Ishikawa (cell line): ENCODE data around the gene ZNF718.

ENCODE experiments used
- TAF1 ChIP-seq: IDR thresholded peaks from 2 replicates; pipeline ENCODE4 v1.6.1; 2012; ENCODE audit warnings: low read depth, mild to moderate bottlenecking
- TCF12 ChIP-seq: IDR thresholded peaks from 2 replicates; pipeline ENCODE4 v1.6.1; 2012; ENCODE audit warnings: low read depth
- TF ChIP-seq, protein P1 (sequence below): IDR thresholded peaks from 2 replicates; pipeline ENCODE4 v1.6.1; 2012; ENCODE audit warnings: low read depth, mild to moderate bottlenecking

DNA sequence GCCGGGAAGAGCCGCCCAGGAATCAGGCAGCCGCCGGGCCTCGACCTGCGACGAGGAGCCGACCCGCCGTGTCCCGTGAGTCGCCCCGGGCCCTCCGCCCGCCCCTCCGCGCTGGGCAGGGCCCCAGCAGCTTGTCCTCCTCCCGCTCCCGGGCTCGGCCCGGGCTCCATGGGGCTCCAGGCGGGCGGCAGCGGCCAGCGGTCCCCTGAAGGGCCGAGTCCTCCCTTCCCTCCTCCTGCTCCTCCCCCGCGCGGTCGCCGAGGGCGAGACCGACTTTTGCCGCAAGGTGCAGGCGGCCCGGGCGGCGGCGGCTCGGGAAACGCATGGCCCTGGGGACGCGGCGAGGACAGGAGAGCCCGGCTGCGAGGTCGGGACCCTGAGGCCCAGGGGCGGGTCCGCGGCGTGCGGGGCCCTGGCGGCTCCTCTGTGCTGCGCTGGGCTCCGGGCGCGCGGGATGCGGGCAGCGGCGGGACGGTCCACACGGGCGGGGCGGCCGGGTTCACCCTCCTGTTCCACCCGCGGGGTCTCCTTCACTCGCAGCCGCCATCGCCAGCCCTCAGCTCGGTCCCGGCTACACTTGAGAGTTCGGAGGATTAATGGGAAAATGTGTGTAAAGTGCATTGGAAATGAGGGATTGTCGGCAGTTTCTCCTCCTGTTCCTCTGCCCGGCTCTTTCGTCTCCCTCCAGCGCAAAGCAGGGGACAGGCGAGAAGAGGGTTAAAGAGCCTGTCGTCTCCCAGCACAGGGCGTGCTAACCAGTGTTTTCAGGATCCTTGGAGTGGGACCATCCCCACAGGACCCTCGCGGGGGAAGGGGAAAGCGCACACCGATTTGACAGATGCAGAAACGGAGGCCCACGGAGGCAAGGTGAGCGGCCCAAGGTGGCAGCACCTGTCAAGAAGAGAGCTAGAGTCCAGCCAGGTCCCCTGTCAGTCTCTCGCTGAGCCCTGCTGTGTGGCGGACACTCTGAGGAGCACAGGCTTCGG lies 16.6 kb upstream of the ZNF718 start:
- TF ChIP-seq, protein P1, sequence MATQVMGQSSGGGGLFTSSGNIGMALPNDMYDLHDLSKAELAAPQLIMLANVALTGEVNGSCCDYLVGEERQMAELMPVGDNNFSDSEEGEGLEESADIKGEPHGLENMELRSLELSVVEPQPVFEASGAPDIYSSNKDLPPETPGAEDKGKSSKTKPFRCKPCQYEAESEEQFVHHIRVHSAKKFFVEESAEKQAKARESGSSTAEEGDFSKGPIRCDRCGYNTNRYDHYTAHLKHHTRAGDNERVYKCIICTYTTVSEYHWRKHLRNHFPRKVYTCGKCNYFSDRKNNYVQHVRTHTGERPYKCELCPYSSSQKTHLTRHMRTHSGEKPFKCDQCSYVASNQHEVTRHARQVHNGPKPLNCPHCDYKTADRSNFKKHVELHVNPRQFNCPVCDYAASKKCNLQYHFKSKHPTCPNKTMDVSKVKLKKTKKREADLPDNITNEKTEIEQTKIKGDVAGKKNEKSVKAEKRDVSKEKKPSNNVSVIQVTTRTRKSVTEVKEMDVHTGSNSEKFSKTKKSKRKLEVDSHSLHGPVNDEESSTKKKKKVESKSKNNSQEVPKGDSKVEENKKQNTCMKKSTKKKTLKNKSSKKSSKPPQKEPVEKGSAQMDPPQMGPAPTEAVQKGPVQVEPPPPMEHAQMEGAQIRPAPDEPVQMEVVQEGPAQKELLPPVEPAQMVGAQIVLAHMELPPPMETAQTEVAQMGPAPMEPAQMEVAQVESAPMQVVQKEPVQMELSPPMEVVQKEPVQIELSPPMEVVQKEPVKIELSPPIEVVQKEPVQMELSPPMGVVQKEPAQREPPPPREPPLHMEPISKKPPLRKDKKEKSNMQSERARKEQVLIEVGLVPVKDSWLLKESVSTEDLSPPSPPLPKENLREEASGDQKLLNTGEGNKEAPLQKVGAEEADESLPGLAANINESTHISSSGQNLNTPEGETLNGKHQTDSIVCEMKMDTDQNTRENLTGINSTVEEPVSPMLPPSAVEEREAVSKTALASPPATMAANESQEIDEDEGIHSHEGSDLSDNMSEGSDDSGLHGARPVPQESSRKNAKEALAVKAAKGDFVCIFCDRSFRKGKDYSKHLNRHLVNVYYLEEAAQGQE = no peak
- TF ChIP-seq TAF1 = no peak
- TF ChIP-seq TCF12 = no peak
